GM23338 (cell line): ENCODE measurements around the gene S1PR2. TPM values are rescaled to one million over a fixed set of nuclear protein-coding genes. Genes with fewer than 3 reads are reported as not detected.

Experiments
- ATAC-seq: fragments of 200-7000 bp; cut with Tn5 transposase; 3 replicates; pipeline ENCODE4 v1.9.1; 2020
- DNase-seq: peaks from one replicate; pipeline ENCODE4 v3.0.0-alpha.2; 2015; ENCODE audit warnings: low spot score
- H2AFZ ChIP-seq: fragments of 200-600 bp; sonication (generic); 2 replicates; pipeline ENCODE4 v1.8.0; 2016; ENCODE audit warnings: antibody characterized with exemption, mild to moderate bottlenecking, moderate library complexity
- H3F3A ChIP-seq: fragments of 200-600 bp; sonication (generic); replicated peaks from 2 replicates; pipeline ENCODE4 v1.8.0; 2017; ENCODE audit warnings: antibody characterized with exemption, mixed run types, low read depth
- H3K27ac ChIP-seq: fragments of 200-600 bp; sonication (generic); 2 replicates; pipeline ENCODE4 v1.6.1; 2016; ENCODE audit warnings: low read depth
- H3K27me3 ChIP-seq: fragments of 200-600 bp; sonication (generic); 2 replicates; pipeline ENCODE4 v1.8.0; 2016; ENCODE audit warnings: mild to moderate bottlenecking, mixed run types, moderate library complexity; ENCODE audit not compliant: insufficient read depth
- H3K36me3 ChIP-seq: fragments of 200-600 bp; sonication (generic); 2 replicates; pipeline ENCODE4 v1.8.0; 2016; ENCODE audit warnings: mild to moderate bottlenecking; ENCODE audit not compliant: insufficient read depth
- H3K4me1 ChIP-seq: fragments of 200-600 bp; sonication (generic); 2 replicates; pipeline ENCODE4 v1.8.0; 2016; ENCODE audit warnings: mild to moderate bottlenecking, moderate library complexity; ENCODE audit not compliant: insufficient read depth
- H3K4me2 ChIP-seq: fragments of 200-600 bp; sonication (generic); 2 replicates; pipeline ENCODE4 v1.7.1; 2017; ENCODE audit warnings: mixed run types
- H3K4me3 ChIP-seq: fragments of 200-600 bp; sonication (generic); 2 replicates; pipeline ENCODE4 v1.6.1; 2016; ENCODE audit warnings: mixed run types
- H3K79me2 ChIP-seq: fragments of 200-600 bp; sonication (generic); replicated peaks from 2 replicates; pipeline ENCODE4 v1.8.0; 2017; ENCODE audit warnings: mild to moderate bottlenecking; ENCODE audit not compliant: insufficient read depth
- H3K9me2 ChIP-seq: fragments of 200-600 bp; sonication (generic); 2 replicates; pipeline ENCODE4 v1.8.0; 2017; ENCODE audit not compliant: insufficient read depth
- H4K20me1 ChIP-seq: fragments of 200-600 bp; sonication (generic); replicated peaks from 2 replicates; pipeline ENCODE4 v1.8.0; 2017; ENCODE audit warnings: mild to moderate bottlenecking; ENCODE audit not compliant: insufficient read depth
- H3K27ac Mint-ChIP-seq: 2 replicates; pipeline ENCODE4 v1.8.0; 2020; ENCODE audit warnings: inconsistent platforms, mild to moderate bottlenecking, moderate library complexity, mixed read lengths
- H3K27me3 Mint-ChIP-seq: 3 replicates; pipeline ENCODE4 v1.8.0; 2022; ENCODE audit warnings: low read depth, mild to moderate bottlenecking, moderate library complexity, mixed read lengths, inconsistent platforms; ENCODE audit not compliant: insufficient read depth, poor library complexity
- H3K36me3 Mint-ChIP-seq: 3 replicates; pipeline ENCODE4 v1.8.0; 2021; ENCODE audit warnings: low read depth, mild to moderate bottlenecking, inconsistent platforms, moderate library complexity, mixed read lengths
- H3K4me1 Mint-ChIP-seq: 3 replicates; pipeline ENCODE4 v1.8.0; 2020; ENCODE audit warnings: mild to moderate bottlenecking, inconsistent platforms, mixed read lengths
- H3K4me3 Mint-ChIP-seq: 3 replicates; pipeline ENCODE4 v1.8.0; 2021; ENCODE audit warnings: moderate library complexity, mild to moderate bottlenecking, inconsistent platforms, mixed read lengths
- H3K9me3 Mint-ChIP-seq: 3 replicates; pipeline ENCODE4 v1.8.0; 2020; ENCODE audit warnings: moderate library complexity, mild to moderate bottlenecking, inconsistent platforms, mixed read lengths
- CREB1 ChIP-seq: fragments of 250-450 bp; sonication (Bioruptor Pico); IDR thresholded peaks from 2 replicates; pipeline ENCODE4 v1.5.0; 2020; ENCODE audit warnings: low read depth, mild to moderate bottlenecking, moderate library complexity
- CTCF ChIP-seq, 2 experiments: fragments of 200-600 bp in 1 of 2; sonication (generic) in 1 of 2; conservative IDR thresholded peaks; 2 replicates each; pipeline versions ENCODE4 v1.5.1 to v1.6.1; 2016 to 2017; ENCODE audit warnings: antibody characterized with exemption in 2 of 2, low read depth in 2 of 2, mild to moderate bottlenecking in 2 of 2, moderate library complexity in 1 of 2
- ETS1 ChIP-seq: IDR thresholded peaks from 2 replicates; pipeline ENCODE4 v1.6.1; 2016; ENCODE audit warnings: antibody characterized with exemption
- EZH2 ChIP-seq: fragments of 200-600 bp; sonication (generic); IDR thresholded peaks from one replicate; pipeline ENCODE4 v1.8.0; 2017; ENCODE audit warnings: antibody characterized with exemption, mild to moderate bottlenecking, low read depth; ENCODE audit not compliant: unreplicated experiment
- EZH2phosphoT487 ChIP-seq: fragments of 200-600 bp; sonication (generic); IDR thresholded peaks from one replicate; pipeline ENCODE4 v1.8.1; 2018; ENCODE audit warnings: antibody characterized with exemption; ENCODE audit not compliant: unreplicated experiment
- JUNB ChIP-seq: IDR thresholded peaks from one replicate; pipeline ENCODE4 v1.6.1; 2016; ENCODE audit warnings: antibody characterized with exemption; ENCODE audit not compliant: unreplicated experiment
- NANOG ChIP-seq: IDR thresholded peaks from 2 replicates; pipeline ENCODE4 v1.6.1; 2016; ENCODE audit warnings: antibody characterized with exemption, borderline replicate concordance
- POLR2AphosphoS5 ChIP-seq: IDR thresholded peaks from 2 replicates; pipeline ENCODE4 v1.6.1; 2016; ENCODE audit warnings: antibody characterized with exemption, low read depth
- REST ChIP-seq: IDR thresholded peaks from one replicate; pipeline ENCODE4 v1.6.1; 2018; ENCODE audit warnings: antibody characterized with exemption; ENCODE audit not compliant: unreplicated experiment
- STAT1 ChIP-seq: IDR thresholded peaks from one replicate; pipeline ENCODE4 v1.6.1; 2016; ENCODE audit warnings: antibody characterized with exemption; ENCODE audit not compliant: unreplicated experiment
- ZNF114 ChIP-seq: fragments of 250-450 bp; sonication (Bioruptor Pico); IDR thresholded peaks from 2 replicates; pipeline ENCODE4 v1.5.0; 2020; ENCODE audit warnings: mild to moderate bottlenecking, moderate library complexity
- ZNF331 ChIP-seq: fragments of 250-450 bp; sonication (Bioruptor Pico); IDR thresholded peaks from 2 replicates; pipeline ENCODE4 v1.5.0; 2020; ENCODE audit warnings: low read depth, mild to moderate bottlenecking, moderate library complexity
- ZNF462 ChIP-seq: fragments of 250-450 bp; sonication (Bioruptor Pico); IDR thresholded peaks from 2 replicates; pipeline ENCODE4 v1.5.0; 2020; ENCODE audit warnings: mild to moderate bottlenecking, moderate library complexity
- polyA plus RNA-seq: library from polyadenylated mRNA; unstranded; fragments of >200 nt; fragmentation: Nextera tagmentation; extraction: Ambion mirVana; gene quantifications from 2 replicates; pipeline ENCODE4 v1.2.1, GENCODE V29; 2016
- total RNA-seq: library from RNA; depleted of rRNA; stranded (reverse); fragments of >200 nt; shearing (Covaris generic); gene quantifications from 2 replicates; pipeline ENCODE4 v1.2.3, GENCODE V29; 2014

S1PR2 gene
- total and polyA plus RNA-seq, 2 experiments from 2014 or later = 9.2 to 13.9 TPM

DNA sequence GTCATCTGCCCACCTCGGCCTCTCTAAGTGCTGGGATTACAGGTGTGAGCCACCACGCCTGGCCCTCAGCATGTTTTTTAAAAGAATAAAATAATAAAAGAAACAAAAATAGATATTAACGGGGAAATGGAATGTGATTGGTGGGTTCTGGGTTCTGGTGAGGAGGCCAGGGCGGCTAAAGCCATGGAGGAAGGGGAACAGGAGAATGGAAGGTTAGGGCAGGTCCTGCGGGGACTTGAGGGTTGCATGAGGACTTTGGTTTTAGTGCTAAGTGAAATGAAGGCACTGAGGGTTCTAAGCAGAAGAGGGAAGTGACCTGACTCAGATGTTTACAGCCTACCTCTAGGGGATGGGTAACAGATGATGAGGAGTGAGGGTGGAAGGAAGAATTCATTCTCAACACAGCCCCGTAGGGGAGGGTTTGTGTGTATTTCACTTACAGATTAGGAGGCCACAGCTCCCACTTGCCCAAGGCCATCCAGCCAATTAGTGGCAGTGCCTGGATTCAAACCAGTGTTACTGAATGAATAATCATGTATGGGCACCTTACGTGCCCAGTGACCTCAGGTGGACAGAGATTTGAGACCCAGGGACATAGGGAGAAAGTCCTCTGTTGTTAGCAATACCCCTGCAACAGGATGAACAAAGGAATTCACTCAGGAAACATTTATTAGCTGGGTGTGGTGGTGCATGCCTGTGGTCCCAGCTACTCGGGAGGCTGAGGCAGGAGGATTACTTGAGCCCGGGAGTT, 14.2 kb upstream of the S1PR2 start:
- Mint-ChIP-seq H3K9me3 (no peaks in the 10 kb centered on the region), H3K36me3 (no peaks in the 10 kb centered on the region), H3K4me1 (no peaks in the 10 kb centered on the region; the same call in 2 of the 3 replicates), H3K27me3 (peaks cover 7% of the 10 kb centered on the region), H3K27ac (no peak overlapping the region), H3K4me3 (no peak overlapping the region)
- no peak overlapping the region for H3K27ac ChIP-seq
- no peak overlapping the region for H2AFZ ChIP-seq
- DNase-seq = no peak
- H4K20me1 ChIP-seq = no peaks in the 10 kb centered on the region
- no peaks in the 10 kb centered on the region for H3K9me2 ChIP-seq
- no peak overlapping the region for H3K4me2 ChIP-seq
- no peaks in the 10 kb centered on the region for H3K79me2 ChIP-seq
- ATAC-seq = no peak
- no peaks in the 10 kb centered on the region for H3K4me1 ChIP-seq
- no peaks in the 10 kb centered on the region for H3F3A ChIP-seq
- no peaks in the 10 kb centered on the region for H3K36me3 ChIP-seq
- H3K27me3 ChIP-seq = no peaks in the 10 kb centered on the region
- TF ChIP-seq EZH2phosphoT487 (no peak), ZNF331 (no peak), EZH2 (no peak), REST (no peak), CREB1 (CRISPR knock-in tag) (no peak), CTCF (conservative IDR thresholded peaks at IDR 0.05; ENCODE audit: low read depth in 2 of 2) (no peak), POLR2AphosphoS5 (no peak), NANOG (no peak), ETS1 (no peak), ZNF114 (CRISPR knock-in tag) (no peak), ZNF462 (CRISPR knock-in tag) (no peak), STAT1 (no peak), JUNB (no peak)
- H3K4me3 ChIP-seq = no peak overlapping the region
